Panc1 (cell line): ENCODE data around the gene KIF25. TPM values are rescaled to one million over a fixed set of nuclear protein-coding genes. Genes with fewer than 3 reads are reported as not detected.

Source experiments
- ATAC-seq: fragments of 200-7000 bp; cut with Tn5 transposase; 2 replicates; pipeline ENCODE4 v1.9.1; 2020; ENCODE audit warnings: mild to moderate bottlenecking, moderate library complexity
- BruUV-seq: library from RNA; stranded (reverse); fragments of 400-500 nt; replicated peaks from 2 replicates; lab custom pipeline; 2021; lab: Mats Ljungman, UMichigan
- CTCF ChIA-PET: fragments of 300-600 bp; sonication (Branson Sonifier 250); formaldehyde crosslinking; loops from one replicate; lab custom pipeline; 2022; ENCODE audit warnings: antibody characterized with exemption; lab: Charles Lee
- POLR2A ChIA-PET: fragments of 300-600 bp; sonication (Branson Sonifier 250); formaldehyde crosslinking; loops from one replicate; lab custom pipeline; 2022; ENCODE audit warnings: antibody characterized with exemption; lab: Charles Lee
- DNase-seq: peaks from one replicate; pipeline ENCODE4 v3.0.0-alpha.2; 2010; ENCODE audit warnings: low read depth, low spot score
- H3K27ac ChIP-seq: 2 replicates; pipeline ENCODE4 v1.5.1; 2011; ENCODE audit warnings: mild to moderate bottlenecking, low read length, inconsistent platforms
- H3K27me3 ChIP-seq: fragments of 200-500 bp; sonication (Bioruptor generic); 2 replicates; pipeline ENCODE4 v1.6.0; 2014; ENCODE audit warnings: low read length, inconsistent platforms; ENCODE audit not compliant: control insufficient read depth, insufficient read depth
- H3K36me3 ChIP-seq: fragments of 200-500 bp; sonication (Bioruptor generic); 2 replicates; pipeline ENCODE4 v1.5.1; 2014; ENCODE audit warnings: inconsistent platforms, mild to moderate bottlenecking, low read length, moderate library complexity; ENCODE audit not compliant: control insufficient read depth, insufficient read depth
- H3K4me1 ChIP-seq: 2 replicates; pipeline ENCODE4 v1.5.1; 2011; ENCODE audit warnings: inconsistent platforms, mild to moderate bottlenecking, low read length, moderate library complexity; ENCODE audit not compliant: control insufficient read depth, insufficient read depth
- H3K4me3 ChIP-seq, 2 experiments: 2 replicates each; pipeline ENCODE4 v1.5.1; 2011 to 2012; ENCODE audit warnings: low read depth in 2 of 2, low read length in 2 of 2, mild to moderate bottlenecking in 2 of 2, inconsistent platforms in 1 of 2, moderate library complexity in 1 of 2
- H3K9me3 ChIP-seq: fragments of 200-500 bp; sonication (Bioruptor generic); 2 replicates; pipeline ENCODE4 v1.5.1; 2014; ENCODE audit warnings: low read depth, mild to moderate bottlenecking, inconsistent platforms, low read length, moderate library complexity; ENCODE audit not compliant: control insufficient read depth, insufficient read depth
- CTCF ChIP-seq: fragments of 450-650 bp; IDR thresholded peaks from 2 replicates; pipeline ENCODE4 v1.5.1; 2017; ENCODE audit warnings: mild to moderate bottlenecking
- POLR2AphosphoS5 ChIP-seq: IDR thresholded peaks from 2 replicates; pipeline ENCODE4 v1.6.1; 2012; ENCODE audit warnings: mild to moderate bottlenecking, low read depth, low read length, moderate library complexity
- REST ChIP-seq, 2 experiments: IDR thresholded peaks; 2 replicates each; pipeline ENCODE4 v1.6.1; 2011 to 2012; ENCODE audit warnings: low read depth in 2 of 2, control low read depth in 1 of 2, low read length in 1 of 2, mild to moderate bottlenecking in 1 of 2, moderate library complexity in 1 of 2; ENCODE audit not compliant: insufficient read depth in 1 of 2
- SIN3A ChIP-seq: IDR thresholded peaks from 2 replicates; pipeline ENCODE4 v1.6.1; 2012; ENCODE audit warnings: low read depth, mild to moderate bottlenecking, low read length, moderate library complexity, borderline replicate concordance; ENCODE audit not compliant: insufficient read depth
- TCF7L2 ChIP-seq: IDR thresholded peaks from 2 replicates; pipeline ENCODE4 v1.6.1; 2011; ENCODE audit warnings: mild to moderate bottlenecking, low read depth, low read length, inconsistent platforms
- in situ Hi-C: cut with HindIII; loops from 2 replicates; pipeline ENCODE4 v1.10.0; 2016; ENCODE audit warnings: low sequenced_read_pairs, low pct_unique_long_range_greater_than_20kb
- intact Hi-C: fragments of 100-400 bp; cut with micrococcal nuclease; formaldehyde crosslinking; loops from one replicate; pipeline ENCODE4 v1.10.0; 2022; ENCODE audit not compliant: unreplicated experiment
- total RNA-seq: library from RNA; stranded (reverse); gene quantifications from one replicate; pipeline ENCODE4 v1.2.1, GENCODE V29; 2021; ENCODE audit not compliant: unreplicated experiment

Gene KIF25
- total RNA-seq, 1 experiment from 2014 or later: 0.44 TPM

- TF ChIP-seq SIN3A (no peak), POLR2AphosphoS5 (no peak), TCF7L2 (peak; percentile 88)
- Histone ChIP-seq H3K4me3 (no peak overlapping the region), H3K36me3 (no peaks in the 10 kb centered on the region), H3K27ac (no peak overlapping the region), H3K9me3 (no peaks in the 10 kb centered on the region), H3K4me1 (no peaks in the 10 kb centered on the region), H3K27me3 (no peaks in the 10 kb centered on the region)
- in situ Hi-C loops (no loop called here), intact Hi-C loops (loop anchor here (5.0 kb wide), 1 partner anchor 70 kb away; no protein-coding TSS in a partner anchor)
- ChIA-PET POLR2A (no interaction called here), CTCF (no interaction called here)
- BruUV-seq: no TSS peak
- DNase-seq: no peak
- no peak for ATAC-seq
Observed at GRCh38 chr6:168062346-168063289, 65.1 kb downstream of the KIF25 start.

GRCh38 chr6:168063431-168063830, 66.0 kb downstream of the KIF25 start:
- DNase-seq (no peak), ATAC-seq (no peak)
- intact Hi-C loops: loop anchor here (5.0 kb wide), 1 partner anchor 69 kb away; no protein-coding TSS in a partner anchor
- H3K9me3 ChIP-seq: no peaks in the 10 kb centered on the region
- H3K27ac ChIP-seq: no peak overlapping the region
- no peak for TF ChIP-seq TCF7L2
- no peak for TF ChIP-seq POLR2AphosphoS5
- TF ChIP-seq CTCF: no peak
- TF ChIP-seq SIN3A: no peak
- TF ChIP-seq REST (IDR thresholded peaks at IDR 0.05; ENCODE audit: insufficient read depth in 1 of 2, low read depth in 2 of 2, low read length in 1 of 2): no peak
- no peak overlapping the region for H3K4me3 ChIP-seq
- no TSS peak for BruUV-seq
- no peaks in the 10 kb centered on the region for H3K27me3 ChIP-seq
- in situ Hi-C loops: no loop called here
- H3K36me3 ChIP-seq: no peaks in the 10 kb centered on the region
- ChIA-PET CTCF (no interaction called here), POLR2A (no interaction called here)
- no peaks in the 10 kb centered on the region for H3K4me1 ChIP-seq
